Smooth muscle cell (in vitro differentiated cells): ENCODE measurements around the gene KRT15. TPM values are rescaled to one million over a fixed set of nuclear protein-coding genes. Genes with fewer than 3 reads are reported as not detected.

Source experiments
- DNase-seq: peaks from one replicate; lab custom pipeline; 2025; ENCODE audit not compliant: unreplicated experiment; lab: John Stamatoyannopoulos, UW
- H2AFZ ChIP-seq: fragments of 200-600 bp; sonication (generic); 2 replicates; pipeline ENCODE4 v1.6.0; 2016; ENCODE audit warnings: antibody characterized with exemption, low read depth, mild to moderate bottlenecking
- H3F3A ChIP-seq: fragments of 200-600 bp; sonication (generic); 2 replicates; pipeline ENCODE4 v1.6.0; 2017; ENCODE audit warnings: antibody characterized with exemption, low read depth
- H3K27ac ChIP-seq: fragments of 200-600 bp; sonication (generic); 2 replicates; pipeline ENCODE4 v1.5.1; 2016; ENCODE audit warnings: low read depth, mild to moderate bottlenecking
- H3K27me3 ChIP-seq: fragments of 200-600 bp; sonication (generic); 2 replicates; pipeline ENCODE4 v1.6.1; 2016; ENCODE audit warnings: low read depth, mild to moderate bottlenecking
- H3K36me3 ChIP-seq: fragments of 200-600 bp; sonication (generic); 2 replicates; pipeline ENCODE4 v1.5.1; 2016; ENCODE audit warnings: low read depth
- H3K4me1 ChIP-seq: fragments of 200-600 bp; sonication (generic); 2 replicates; pipeline ENCODE4 v1.5.1; 2016; ENCODE audit warnings: low read depth
- H3K4me2 ChIP-seq: fragments of 200-600 bp; sonication (generic); 2 replicates; pipeline ENCODE4 v1.6.0; 2016; ENCODE audit warnings: mild to moderate bottlenecking
- H3K4me3 ChIP-seq: fragments of 200-600 bp; sonication (generic); 2 replicates; pipeline ENCODE4 v1.5.1; 2016; ENCODE audit warnings: mild to moderate bottlenecking
- H3K79me2 ChIP-seq: fragments of 200-600 bp; sonication (generic); 2 replicates; pipeline ENCODE4 v1.6.0; 2016; ENCODE audit warnings: low read depth, mild to moderate bottlenecking
- H3K9ac ChIP-seq: fragments of 200-600 bp; sonication (generic); 2 replicates; pipeline ENCODE4 v1.6.0; 2016; ENCODE audit warnings: low read depth
- H3K9me3 ChIP-seq: fragments of 200-600 bp; sonication (generic); replicated peaks from 2 replicates; pipeline ENCODE4 v1.5.1; 2016; ENCODE audit warnings: low read depth
- H4K20me1 ChIP-seq: fragments of 200-600 bp; sonication (generic); 2 replicates; pipeline ENCODE4 v1.6.0; 2016; ENCODE audit warnings: low read depth
- WGBS: methylation state at CpG from one replicate; pipeline ENCODE4 v1.1.7; 2016; ENCODE audit warnings: low lambda C conversion rate; 5-methylcytosine and 5-hydroxymethylcytosine counted together
- polyA plus RNA-seq: library from polyadenylated mRNA; unstranded; fragments of >200 nt; fragmentation: Nextera tagmentation; extraction: Ambion mirVana; gene quantifications from 2 replicates; pipeline ENCODE4 v1.2.1, GENCODE V29; 2016
- total RNA-seq: library from RNA; depleted of rRNA; stranded (reverse); fragments of >200 nt; gene quantifications from 2 replicates; pipeline ENCODE4 v1.2.3, GENCODE V29; 2014
- TF ChIP-seq, protein P1 (sequence below): fragments of 200-600 bp; sonication (generic); IDR thresholded peaks from 2 replicates; pipeline ENCODE4 v1.5.1; 2017; ENCODE audit warnings: borderline replicate concordance, mild to moderate bottlenecking, antibody characterized with exemption; ENCODE audit not compliant: insufficient read depth, poor library complexity, severe bottlenecking

KRT15 gene
- total and polyA plus RNA-seq, 2 experiments from 2014 or later: 0.93 to 1.7 TPM

DNA sequence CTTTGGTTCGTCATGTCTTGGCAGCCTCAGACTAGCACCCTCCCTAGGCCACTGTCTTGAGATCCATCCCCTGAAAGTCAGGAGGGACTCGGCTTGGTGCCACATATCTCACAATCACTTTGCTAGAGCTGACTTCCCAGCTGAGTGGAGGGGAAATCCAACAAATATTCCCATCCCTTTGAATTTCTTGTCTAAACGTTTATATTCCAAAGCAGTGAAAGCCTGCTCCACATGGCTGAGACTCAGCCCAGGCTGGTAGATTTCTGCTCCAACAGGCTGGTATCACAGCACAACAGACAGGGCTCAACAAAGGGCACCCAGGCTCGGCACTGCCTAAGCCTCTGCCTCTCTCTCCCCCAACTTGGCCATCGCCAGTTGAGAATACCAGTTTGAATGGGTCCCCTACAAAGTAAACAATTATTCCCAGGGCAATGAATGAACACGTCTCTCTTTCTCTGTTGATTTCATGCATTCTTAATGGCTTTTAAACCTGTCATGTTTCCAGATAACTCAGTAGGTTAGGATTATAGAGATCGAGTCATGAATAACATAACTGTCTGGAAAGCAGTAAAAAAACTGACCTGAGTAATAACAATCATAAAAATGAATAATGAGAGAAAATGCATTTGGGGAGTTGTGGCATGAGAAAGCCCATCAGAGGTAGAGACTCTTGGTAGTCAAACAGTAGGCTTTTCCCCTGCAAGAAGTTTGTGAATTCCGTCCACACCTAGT is 14.3 kb downstream of the KRT15 start:
- no peak for DNase-seq
- 73% methylated on average over 8 of the region's 8 CpGs for WGBS
- no peaks in the 10 kb centered on the region for H3K27me3 ChIP-seq
- no peaks in the 10 kb centered on the region for H3K4me1 ChIP-seq
- H3K9ac ChIP-seq: no peak overlapping the region
- no peak overlapping the region for H2AFZ ChIP-seq
- no peak overlapping the region for H3K4me3 ChIP-seq
- TF ChIP-seq, protein P1, sequence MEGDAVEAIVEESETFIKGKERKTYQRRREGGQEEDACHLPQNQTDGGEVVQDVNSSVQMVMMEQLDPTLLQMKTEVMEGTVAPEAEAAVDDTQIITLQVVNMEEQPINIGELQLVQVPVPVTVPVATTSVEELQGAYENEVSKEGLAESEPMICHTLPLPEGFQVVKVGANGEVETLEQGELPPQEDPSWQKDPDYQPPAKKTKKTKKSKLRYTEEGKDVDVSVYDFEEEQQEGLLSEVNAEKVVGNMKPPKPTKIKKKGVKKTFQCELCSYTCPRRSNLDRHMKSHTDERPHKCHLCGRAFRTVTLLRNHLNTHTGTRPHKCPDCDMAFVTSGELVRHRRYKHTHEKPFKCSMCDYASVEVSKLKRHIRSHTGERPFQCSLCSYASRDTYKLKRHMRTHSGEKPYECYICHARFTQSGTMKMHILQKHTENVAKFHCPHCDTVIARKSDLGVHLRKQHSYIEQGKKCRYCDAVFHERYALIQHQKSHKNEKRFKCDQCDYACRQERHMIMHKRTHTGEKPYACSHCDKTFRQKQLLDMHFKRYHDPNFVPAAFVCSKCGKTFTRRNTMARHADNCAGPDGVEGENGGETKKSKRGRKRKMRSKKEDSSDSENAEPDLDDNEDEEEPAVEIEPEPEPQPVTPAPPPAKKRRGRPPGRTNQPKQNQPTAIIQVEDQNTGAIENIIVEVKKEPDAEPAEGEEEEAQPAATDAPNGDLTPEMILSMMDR: no peak
- H4K20me1 ChIP-seq: no peaks in the 10 kb centered on the region
- no peaks in the 10 kb centered on the region for H3K36me3 ChIP-seq
- H3K9me3 ChIP-seq: no peaks in the 10 kb centered on the region
- no peak overlapping the region for H3K27ac ChIP-seq
- H3F3A ChIP-seq: no peaks in the 10 kb centered on the region
- H3K4me2 ChIP-seq: no peak overlapping the region
- no peaks in the 10 kb centered on the region for H3K79me2 ChIP-seq

DNA sequence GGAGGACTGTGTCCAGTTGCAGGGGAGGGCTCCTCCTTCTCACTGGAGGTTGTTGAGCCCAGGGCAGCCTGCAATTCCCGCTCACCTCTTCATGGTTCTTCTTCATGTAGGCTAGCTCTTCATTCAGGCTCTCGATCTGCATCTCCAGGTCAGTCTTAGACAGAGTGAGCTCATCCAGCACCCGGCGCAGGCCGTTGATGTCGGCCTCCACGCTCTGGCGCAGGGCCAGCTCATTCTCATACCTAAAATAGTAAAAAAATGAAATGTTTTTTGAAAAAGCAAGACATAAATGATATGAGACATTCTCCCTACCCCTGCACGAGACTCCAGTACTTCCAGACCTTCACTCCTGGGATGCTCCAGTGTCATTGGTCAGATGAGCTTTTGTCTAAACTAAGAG is 15.5 kb downstream of the KRT15 start:
- DNase-seq: no peak
- Histone ChIP-seq H3K79me2 (no peaks in the 10 kb centered on the region), H3K4me2 (no peak overlapping the region), H2AFZ (no peak overlapping the region), H3K4me3 (no peak overlapping the region), H3F3A (no peaks in the 10 kb centered on the region), H3K4me1 (no peaks in the 10 kb centered on the region), H3K36me3 (no peaks in the 10 kb centered on the region), H3K9me3 (no peaks in the 10 kb centered on the region), H3K9ac (no peak overlapping the region), H3K27ac (no peak overlapping the region), H3K27me3 (no peaks in the 10 kb centered on the region), H4K20me1 (no peaks in the 10 kb centered on the region)
- 98% methylated on average over 9 of the region's 9 CpGs for WGBS
- TF ChIP-seq, protein P1: no peak

- Histone ChIP-seq H3K9me3 (no peaks in the 10 kb centered on the region), H3K27me3 (no peaks in the 10 kb centered on the region), H3K4me1 (no peaks in the 10 kb centered on the region), H3K4me3 (no peak overlapping the region), H3K9ac (no peak overlapping the region), H3F3A (no peaks in the 10 kb centered on the region), H4K20me1 (no peaks in the 10 kb centered on the region), H3K36me3 (no peaks in the 10 kb centered on the region), H3K27ac (no peak overlapping the region), H2AFZ (no peak overlapping the region), H3K79me2 (no peaks in the 10 kb centered on the region), H3K4me2 (peak overlapping the region; percentile 9)
- TF ChIP-seq, protein P1: no peak
- no peak for DNase-seq
- 53% methylated on average over 15 of the region's 15 CpGs for WGBS
These were observed 18.4 kb downstream of the KRT15 start for GRCh38 chr17:41500131-41500911.
